GM20000 (cell line): Measurements from ENCODE around the gene ZNF454.

ENCODE experiments used
- DNase-seq: peaks from one replicate; pipeline ENCODE4 v3.0.0; 2012; ENCODE audit warnings: low spot score
- CTCF ChIP-seq: IDR thresholded peaks from 2 replicates; pipeline ENCODE4 v1.5.1; 2012; ENCODE audit warnings: mild to moderate bottlenecking, control low read depth; ENCODE audit errors: extremely low read depth, missing control alignments

Gene ZNF454

GRCh38 chr5:179008667-179009066 is 67.7 kb downstream of the ZNF454 start:
- no peak for TF ChIP-seq CTCF
- no peak for DNase-seq
